ENCODE results near the gene OR6J1. TPM values are rescaled to one million over a fixed set of nuclear protein-coding genes. Genes with fewer than 3 reads are reported as not detected.
A peak's percentile ranks its signal among the peaks of the same experiment; 100 is the strongest.

The OR6J1 gene
- total and polyA plus RNA-seq, 2 of the 13 experiments (the other 11 are each of a cell fraction or from before 2014, with no cell fraction given): not detected

DNA sequence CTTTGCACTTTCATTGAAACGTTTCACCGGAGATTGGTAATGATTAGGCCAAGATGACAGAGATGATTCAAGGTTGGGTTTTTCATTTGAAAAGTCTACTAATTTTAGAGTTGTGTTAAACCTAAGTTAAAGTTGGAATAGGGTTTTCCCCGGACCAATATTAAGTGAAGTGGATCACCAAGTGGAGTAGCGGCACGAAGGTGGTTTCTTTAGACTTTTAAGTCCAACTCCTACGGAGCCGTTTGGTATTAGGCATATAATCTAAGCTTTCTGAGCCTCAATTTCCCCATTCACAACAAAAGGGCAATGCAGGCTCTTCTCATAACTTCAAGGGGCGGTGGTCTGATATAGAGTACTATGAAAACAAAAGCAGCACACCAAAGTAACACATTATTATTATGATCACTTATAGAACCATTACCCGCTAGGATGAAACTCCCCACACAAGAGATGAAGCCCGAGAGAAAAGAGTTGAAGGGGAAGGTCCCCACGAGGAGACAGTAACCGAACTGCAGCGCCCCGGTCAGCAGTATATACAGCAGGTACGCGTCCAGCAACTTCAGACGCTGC lies 55.5 kb downstream of the OR6J1 start (continued):
- TF ChIP-seq TP53 (CRISPR knock-in tag; conservative IDR thresholded peaks at IDR 0.05) (no peak), ZNF776 (CRISPR knock-in tag; IDR thresholded peaks at IDR 0.05) (peak; percentile 23; the same call in 1 of the 2 replicates), SP2 (CRISPR knock-in tag; IDR thresholded peaks at IDR 0.05) (no peak), DMAP1 (CRISPR knock-in tag; IDR thresholded peaks at IDR 0.05) (no peak), PCBP2 (optimal IDR thresholded peaks at IDR 0.05; ENCODE audit: low read depth, low read length, poor library complexity, severe bottlenecking) (no peak), THAP11 (CRISPR knock-in tag; IDR thresholded peaks at IDR 0.05) (no peak), ZNF232 (CRISPR knock-in tag; IDR thresholded peaks at IDR 0.05; ENCODE audit: borderline replicate concordance) (0 out of 2 replicates have a peak, but pooled peaks have one; percentile 79), SP1 (IDR thresholded peaks at IDR 0.05) (no peak), SP1 (CRISPR knock-in tag; IDR thresholded peaks at IDR 0.05) (no peak; the same call in 1 of the 2 replicates), ZFP1 (CRISPR knock-in tag; IDR thresholded peaks at IDR 0.05) (no peak), ZBTB38 (CRISPR knock-in tag; IDR thresholded peaks at IDR 0.05) (no peak), PRMT3 (CRISPR knock-in tag; IDR thresholded peaks at IDR 0.05; ENCODE audit: borderline replicate concordance, low read depth) (no peak), KDM1A (CRISPR knock-in tag; IDR thresholded peaks at IDR 0.05) (no peak), AGO1 (IDR thresholded peaks at IDR 0.05; ENCODE audit: low read depth, low read length, poor library complexity, severe bottlenecking) (no peak), ZNF83 (CRISPR knock-in tag; IDR thresholded peaks at IDR 0.05; ENCODE audit: borderline replicate concordance) (no peak)
- TF ChIP-seq, protein P1, sequence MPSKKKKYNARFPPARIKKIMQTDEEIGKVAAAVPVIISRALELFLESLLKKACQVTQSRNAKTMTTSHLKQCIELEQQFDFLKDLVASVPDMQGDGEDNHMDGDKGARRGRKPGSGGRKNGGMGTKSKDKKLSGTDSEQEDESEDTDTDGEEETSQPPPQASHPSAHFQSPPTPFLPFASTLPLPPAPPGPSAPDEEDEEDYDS (CRISPR knock-in tag; IDR thresholded peaks at IDR 0.05): no peak
- TF ChIP-seq, protein P2, sequence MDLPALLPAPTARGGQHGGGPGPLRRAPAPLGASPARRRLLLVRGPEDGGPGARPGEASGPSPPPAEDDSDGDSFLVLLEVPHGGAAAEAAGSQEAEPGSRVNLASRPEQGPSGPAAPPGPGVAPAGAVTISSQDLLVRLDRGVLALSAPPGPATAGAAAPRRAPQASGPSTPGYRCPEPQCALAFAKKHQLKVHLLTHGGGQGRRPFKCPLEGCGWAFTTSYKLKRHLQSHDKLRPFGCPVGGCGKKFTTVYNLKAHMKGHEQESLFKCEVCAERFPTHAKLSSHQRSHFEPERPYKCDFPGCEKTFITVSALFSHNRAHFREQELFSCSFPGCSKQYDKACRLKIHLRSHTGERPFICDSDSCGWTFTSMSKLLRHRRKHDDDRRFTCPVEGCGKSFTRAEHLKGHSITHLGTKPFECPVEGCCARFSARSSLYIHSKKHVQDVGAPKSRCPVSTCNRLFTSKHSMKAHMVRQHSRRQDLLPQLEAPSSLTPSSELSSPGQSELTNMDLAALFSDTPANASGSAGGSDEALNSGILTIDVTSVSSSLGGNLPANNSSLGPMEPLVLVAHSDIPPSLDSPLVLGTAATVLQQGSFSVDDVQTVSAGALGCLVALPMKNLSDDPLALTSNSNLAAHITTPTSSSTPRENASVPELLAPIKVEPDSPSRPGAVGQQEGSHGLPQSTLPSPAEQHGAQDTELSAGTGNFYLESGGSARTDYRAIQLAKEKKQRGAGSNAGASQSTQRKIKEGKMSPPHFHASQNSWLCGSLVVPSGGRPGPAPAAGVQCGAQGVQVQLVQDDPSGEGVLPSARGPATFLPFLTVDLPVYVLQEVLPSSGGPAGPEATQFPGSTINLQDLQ (CRISPR knock-in tag; IDR thresholded peaks at IDR 0.05): no peak
- TF ChIP-seq, protein P3, sequence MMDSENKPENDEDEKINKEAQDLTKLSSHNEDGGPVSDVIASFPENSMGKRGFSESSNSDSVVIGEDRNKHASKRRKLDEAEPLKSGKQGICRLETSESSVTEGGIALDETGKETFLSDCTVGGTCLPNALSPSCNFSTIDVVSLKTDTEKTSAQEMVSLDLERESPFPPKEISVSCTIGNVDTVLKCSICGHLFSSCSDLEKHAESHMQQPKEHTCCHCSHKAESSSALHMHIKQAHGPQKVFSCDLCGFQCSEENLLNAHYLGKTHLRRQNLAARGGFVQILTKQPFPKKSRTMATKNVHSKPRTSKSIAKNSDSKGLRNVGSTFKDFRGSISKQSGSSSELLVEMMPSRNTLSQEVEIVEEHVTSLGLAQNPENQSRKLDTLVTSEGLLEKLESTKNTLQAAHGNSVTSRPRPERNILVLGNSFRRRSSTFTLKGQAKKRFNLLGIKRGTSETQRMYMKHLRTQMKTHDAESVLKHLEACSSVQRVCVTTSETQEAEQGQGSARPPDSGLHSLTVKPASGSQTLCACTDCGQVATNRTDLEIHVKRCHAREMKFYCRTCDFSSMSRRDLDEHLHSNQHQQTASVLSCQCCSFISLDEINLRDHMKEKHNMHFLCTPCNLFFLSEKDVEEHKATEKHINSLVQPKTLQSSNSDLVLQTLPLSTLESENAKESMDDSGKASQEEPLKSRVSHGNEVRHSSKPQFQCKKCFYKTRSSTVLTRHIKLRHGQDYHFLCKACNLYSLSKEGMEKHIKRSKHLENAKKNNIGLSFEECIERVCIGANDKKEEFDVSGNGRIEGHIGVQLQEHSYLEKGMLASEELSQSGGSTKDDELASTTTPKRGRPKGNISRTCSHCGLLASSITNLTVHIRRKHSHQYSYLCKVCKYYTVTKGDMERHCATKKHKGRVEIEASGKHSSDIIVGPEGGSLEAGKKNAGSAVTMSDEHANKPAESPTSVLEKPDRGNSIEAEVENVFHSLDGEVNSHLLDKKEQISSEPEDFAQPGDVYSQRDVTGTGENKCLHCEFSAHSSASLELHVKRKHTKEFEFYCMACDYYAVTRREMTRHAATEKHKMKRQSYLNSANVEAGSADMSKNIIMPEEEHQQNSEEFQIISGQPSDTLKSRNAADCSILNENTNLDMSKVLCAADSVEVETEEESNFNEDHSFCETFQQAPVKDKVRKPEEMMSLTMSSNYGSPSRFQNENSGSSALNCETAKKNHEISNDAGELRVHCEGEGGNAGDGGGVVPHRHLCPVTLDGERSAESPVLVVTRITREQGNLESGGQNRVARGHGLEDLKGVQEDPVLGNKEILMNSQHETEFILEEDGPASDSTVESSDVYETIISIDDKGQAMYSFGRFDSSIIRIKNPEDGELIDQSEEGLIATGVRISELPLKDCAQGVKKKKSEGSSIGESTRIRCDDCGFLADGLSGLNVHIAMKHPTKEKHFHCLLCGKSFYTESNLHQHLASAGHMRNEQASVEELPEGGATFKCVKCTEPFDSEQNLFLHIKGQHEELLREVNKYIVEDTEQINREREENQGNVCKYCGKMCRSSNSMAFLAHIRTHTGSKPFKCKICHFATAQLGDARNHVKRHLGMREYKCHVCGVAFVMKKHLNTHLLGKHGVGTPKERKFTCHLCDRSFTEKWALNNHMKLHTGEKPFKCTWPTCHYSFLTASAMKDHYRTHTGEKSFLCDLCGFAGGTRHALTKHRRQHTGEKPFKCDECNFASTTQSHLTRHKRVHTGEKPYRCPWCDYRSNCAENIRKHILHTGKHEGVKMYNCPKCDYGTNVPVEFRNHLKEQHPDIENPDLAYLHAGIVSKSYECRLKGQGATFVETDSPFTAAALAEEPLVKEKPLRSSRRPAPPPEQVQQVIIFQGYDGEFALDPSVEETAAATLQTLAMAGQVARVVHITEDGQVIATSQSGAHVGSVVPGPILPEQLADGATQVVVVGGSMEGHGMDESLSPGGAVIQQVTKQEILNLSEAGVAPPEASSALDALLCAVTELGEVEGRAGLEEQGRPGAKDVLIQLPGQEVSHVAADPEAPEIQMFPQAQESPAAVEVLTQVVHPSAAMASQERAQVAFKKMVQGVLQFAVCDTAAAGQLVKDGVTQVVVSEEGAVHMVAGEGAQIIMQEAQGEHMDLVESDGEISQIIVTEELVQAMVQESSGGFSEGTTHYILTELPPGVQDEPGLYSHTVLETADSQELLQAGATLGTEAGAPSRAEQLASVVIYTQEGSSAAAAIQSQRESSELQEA (CRISPR knock-in tag; IDR thresholded peaks at IDR 0.05; ENCODE audit: not compliant biosample characterization): no peak
